HepG2 (cell line): Measurements from ENCODE around the gene CD79A. TPM values are rescaled to one million over a fixed set of nuclear protein-coding genes. Genes with fewer than 3 reads are reported as not detected.

Experiments used
- ARNT ChIP-seq: fragments of 450-650 bp; IDR thresholded peaks from 2 replicates; pipeline ENCODE4 v1.6.1; 2017
- FOXP4 ChIP-seq: sonication (generic); formaldehyde crosslinking; IDR thresholded peaks from 2 replicates; pipeline ENCODE4 v1.4.0; 2020; ENCODE audit warnings: missing genetic modification reagents
- HNRNPUL1 ChIP-seq: fragments of 200-400 bp; formaldehyde crosslinking; IDR thresholded peaks from 2 replicates; pipeline ENCODE4 v1.6.1; 2017; ENCODE audit warnings: low read depth, mild to moderate bottlenecking, low read length, moderate library complexity
- HOXA3 ChIP-seq: sonication (generic); formaldehyde crosslinking; IDR thresholded peaks from 2 replicates; pipeline ENCODE4 v1.5.0; 2020; ENCODE audit warnings: missing genetic modification reagents
- MIER2 ChIP-seq: IDR thresholded peaks from 2 replicates; pipeline ENCODE4 v1.6.1; 2016; ENCODE audit warnings: missing biosample characterization, missing genetic modification reagents
- RBFOX2 ChIP-seq: fragments of 200-400 bp; formaldehyde crosslinking; IDR thresholded peaks from 2 replicates; pipeline ENCODE4 v1.6.1; 2017; ENCODE audit warnings: low read depth, mild to moderate bottlenecking, low read length
- RELA ChIP-seq: sonication (generic); formaldehyde crosslinking; IDR thresholded peaks from 2 replicates; pipeline ENCODE4 v1.4.0; 2020; ENCODE audit warnings: missing genetic modification reagents
- RFX1 ChIP-seq: fragments of 450-650 bp; IDR thresholded peaks from 2 replicates; pipeline ENCODE4 v1.6.1; 2017
- SIX4 ChIP-seq: sonication (generic); formaldehyde crosslinking; IDR thresholded peaks from 2 replicates; pipeline ENCODE4 v1.4.0; 2020; ENCODE audit warnings: missing genetic modification reagents
- USF2 ChIP-seq, 2 experiments: sonication (generic) in 1 of 2; formaldehyde crosslinking in 1 of 2; IDR thresholded peaks; 2 replicates each; pipeline versions ENCODE4 v1.5.1 to v1.6.1; 2011 to 2020; ENCODE audit warnings: borderline replicate concordance in 1 of 2, low read depth in 1 of 2, low read length in 1 of 2, mild to moderate bottlenecking in 1 of 2, missing genetic modification reagents in 1 of 2, moderate library complexity in 1 of 2
- ZMAT3 ChIP-seq: sonication (generic); formaldehyde crosslinking; conservative IDR thresholded peaks from 2 replicates; pipeline ENCODE4 v1.7.0; 2021; ENCODE audit warnings: missing genetic modification reagents
- ZNF430 ChIP-seq: sonication (generic); formaldehyde crosslinking; IDR thresholded peaks from 2 replicates; pipeline ENCODE4 v1.9.0; 2021; ENCODE audit warnings: mild to moderate bottlenecking, missing genetic modification reagents
- ZNF44 ChIP-seq: sonication (generic); formaldehyde crosslinking; IDR thresholded peaks from 2 replicates; pipeline ENCODE4 v1.5.1; 2020; ENCODE audit warnings: mild to moderate bottlenecking, missing genetic modification reagents
- ZNF589 ChIP-seq: sonication (generic); formaldehyde crosslinking; conservative IDR thresholded peaks from 2 replicates; pipeline ENCODE4 v1.8.0; 2022; ENCODE audit warnings: mild to moderate bottlenecking, moderate library complexity, missing genetic modification reagents
- polyA plus RNA-seq, 8 experiments: library from polyadenylated mRNA; depleted of rRNA in 3 of 8; stranded (reverse) in 7 of 8; unstranded in 1 of 8; fragments of >200 nt; fragmentation: Illumina TruSeq in 4 of 8; extraction: Trizol in 4 of 8; gene quantifications; 2 replicates each; pipeline versions ENCODE4 v1.2.1 to v1.2.3, GENCODE V29; 2011 to 2016; ENCODE audit warnings: low read depth in 4 of 8, missing spikeins in 1 of 8, mixed read lengths in 1 of 8; ENCODE audit not compliant: insufficient read depth in 1 of 8
- total RNA-seq, 5 experiments: library from RNA; depleted of rRNA; stranded (reverse); fragments of >200 nt; fragmentation: Illumina TruSeq; extraction: Trizol; gene quantifications; 2 replicates each; pipeline ENCODE4 v1.2.3, GENCODE V29; 2016; ENCODE audit warnings: low read depth in 1 of 5
- TF ChIP-seq, protein P1 (sequence below): sonication (generic); formaldehyde crosslinking; IDR thresholded peaks from 2 replicates; pipeline ENCODE4 v1.4.0; 2020; ENCODE audit warnings: low read depth, mild to moderate bottlenecking, missing genetic modification reagents
- TF ChIP-seq, protein P2 (sequence below): sonication (generic); formaldehyde crosslinking; IDR thresholded peaks from 2 replicates; pipeline ENCODE4 v1.4.0; 2020; ENCODE audit warnings: missing genetic modification reagents
- TF ChIP-seq, protein P3 (sequence below): sonication (generic); formaldehyde crosslinking; IDR thresholded peaks from 2 replicates; pipeline ENCODE4 v1.4.0; 2020; ENCODE audit warnings: missing genetic modification reagents, low read depth, mild to moderate bottlenecking, borderline replicate concordance
- TF ChIP-seq, protein P4 (sequence below): sonication (generic); formaldehyde crosslinking; IDR thresholded peaks from 2 replicates; pipeline ENCODE4 v1.5.0; 2020; ENCODE audit warnings: missing genetic modification reagents, mild to moderate bottlenecking, borderline replicate concordance

Gene CD79A
- total and polyA plus RNA-seq, 2 of the 13 experiments (the other 11 are each of a cell fraction or from before 2014, with no cell fraction given) = 0.24 to 0.33 TPM

- TF ChIP-seq USF2 (IDR thresholded peaks at IDR 0.05; ENCODE audit: low read depth, low read length) (no peak), USF2 (CRISPR knock-in tag; IDR thresholded peaks at IDR 0.05; ENCODE audit: borderline replicate concordance) (peak; percentile 41; the same call in 1 of the 2 replicates), HNRNPUL1 (no peak), ARNT (no peak), ZNF589 (CRISPR knock-in tag) (no peak), ZMAT3 (CRISPR knock-in tag) (peak; percentile 71), RELA (CRISPR knock-in tag) (0 out of 2 replicates have a peak, but pooled peaks have one; percentile 35), ZNF44 (CRISPR knock-in tag) (no peak), MIER2 (CRISPR knock-in tag) (0 out of 2 replicates have a peak, but pooled peaks have one; percentile 4), RFX1 (no peak), RBFOX2 (peak; percentile 100), ZNF430 (CRISPR knock-in tag) (0 out of 2 replicates have a peak, but pooled peaks have one; percentile 72), SIX4 (CRISPR knock-in tag) (no peak), HOXA3 (CRISPR knock-in tag) (peak; percentile 83), FOXP4 (peak; percentile 12; the same call in 1 of the 2 replicates)
- TF ChIP-seq, protein P1, sequence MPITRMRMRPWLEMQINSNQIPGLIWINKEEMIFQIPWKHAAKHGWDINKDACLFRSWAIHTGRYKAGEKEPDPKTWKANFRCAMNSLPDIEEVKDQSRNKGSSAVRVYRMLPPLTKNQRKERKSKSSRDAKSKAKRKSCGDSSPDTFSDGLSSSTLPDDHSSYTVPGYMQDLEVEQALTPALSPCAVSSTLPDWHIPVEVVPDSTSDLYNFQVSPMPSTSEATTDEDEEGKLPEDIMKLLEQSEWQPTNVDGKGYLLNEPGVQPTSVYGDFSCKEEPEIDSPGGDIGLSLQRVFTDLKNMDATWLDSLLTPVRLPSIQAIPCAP (CRISPR knock-in tag) = no peak
- TF ChIP-seq, protein P2, sequence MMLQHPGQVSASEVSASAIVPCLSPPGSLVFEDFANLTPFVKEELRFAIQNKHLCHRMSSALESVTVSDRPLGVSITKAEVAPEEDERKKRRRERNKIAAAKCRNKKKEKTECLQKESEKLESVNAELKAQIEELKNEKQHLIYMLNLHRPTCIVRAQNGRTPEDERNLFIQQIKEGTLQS (CRISPR knock-in tag) = no peak
- TF ChIP-seq, protein P3, sequence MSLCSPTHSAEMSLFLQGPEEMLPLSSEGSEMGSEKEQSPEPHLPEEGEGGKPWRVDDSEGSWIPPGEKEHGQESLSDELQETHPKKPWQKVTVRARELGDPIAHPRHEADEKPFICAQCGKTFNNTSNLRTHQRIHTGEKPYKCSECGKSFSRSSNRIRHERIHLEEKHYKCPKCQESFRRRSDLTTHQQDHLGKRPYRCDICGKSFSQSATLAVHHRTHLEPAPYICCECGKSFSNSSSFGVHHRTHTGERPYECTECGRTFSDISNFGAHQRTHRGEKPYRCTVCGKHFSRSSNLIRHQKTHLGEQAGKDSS (CRISPR knock-in tag) = no peak
- TF ChIP-seq, protein P4, sequence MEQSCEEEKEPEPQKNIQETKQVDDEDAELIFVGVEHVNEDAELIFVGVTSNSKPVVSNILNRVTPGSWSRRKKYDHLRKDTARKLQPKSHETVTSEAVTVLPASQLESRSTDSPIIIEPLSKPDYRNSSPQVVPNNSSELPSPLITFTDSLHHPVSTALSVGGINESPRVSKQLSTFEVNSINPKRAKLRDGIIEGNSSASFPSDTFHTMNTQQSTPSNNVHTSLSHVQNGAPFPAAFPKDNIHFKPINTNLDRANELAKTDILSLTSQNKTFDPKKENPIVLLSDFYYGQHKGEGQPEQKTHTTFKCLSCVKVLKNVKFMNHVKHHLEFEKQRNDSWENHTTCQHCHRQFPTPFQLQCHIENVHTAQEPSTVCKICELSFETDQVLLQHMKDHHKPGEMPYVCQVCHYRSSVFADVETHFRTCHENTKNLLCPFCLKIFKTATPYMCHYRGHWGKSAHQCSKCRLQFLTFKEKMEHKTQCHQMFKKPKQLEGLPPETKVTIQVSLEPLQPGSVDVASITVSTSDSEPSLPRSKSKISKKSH (CRISPR knock-in tag) = 0 out of 2 replicates have a peak, but pooled peaks have one; percentile 33
Observed at GRCh38 chr19:41859618-41860418, 17.3 kb upstream of the CD79A start, which contains the start of gene RPS19 (continued).
